NCI-H1417 (cell line): ENCODE results near the gene UBQLN1.
"Not testable (repeated sequence)": the region's sequence is repeated elsewhere in the genome, so short reads cannot be mapped to it uniquely, and the experiment has no call there.

Source experiments
- DNase-seq, 3 experiments: peaks; one replicate each; lab custom pipeline; 2025; lab: John Stamatoyannopoulos, UW

Gene UBQLN1

GRCh38 chr9:83707768-83708514 is at the start of gene UBQLN1:
Gene UBQLN1, minus strand, starts transcription at chr9:83707958. Its CDS starts 279 bp downstream, at chr9:83707679.
- peak; percentile 84 to 99 (median 98) for DNase-seq

DNA sequence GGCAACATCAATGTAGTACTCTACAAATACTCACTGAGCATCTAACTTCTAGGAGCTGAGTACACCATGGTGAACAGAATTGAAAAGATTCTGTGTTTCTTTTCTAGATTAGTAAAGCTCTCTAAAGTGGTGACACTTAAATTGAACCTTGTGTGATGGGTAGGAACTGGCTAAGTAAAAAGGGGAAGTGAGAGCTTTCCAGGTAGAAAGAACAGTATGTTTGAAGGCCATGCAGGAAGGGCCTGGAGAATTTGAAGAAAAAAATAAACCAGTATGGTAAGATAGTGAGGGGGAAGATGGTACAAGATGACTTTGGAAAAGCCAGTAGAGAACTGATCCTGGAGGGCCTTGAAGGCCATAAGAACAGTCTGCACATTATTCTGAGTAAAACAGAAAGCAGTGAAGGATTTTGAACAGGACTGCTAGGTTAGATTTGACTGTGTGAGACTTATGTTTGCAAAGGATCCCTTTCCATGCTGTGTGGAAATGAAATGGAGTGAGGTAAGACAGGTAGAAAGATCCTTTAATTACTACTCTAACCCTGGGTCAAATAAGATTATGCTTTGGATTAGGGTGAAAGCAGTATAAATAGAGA is 46.7 kb upstream of the UBQLN1 start:
- no peak for DNase-seq

GRCh38 chr9:83749706-83750105 is 41.9 kb upstream of the UBQLN1 start:
- no peak for DNase-seq

DNA sequence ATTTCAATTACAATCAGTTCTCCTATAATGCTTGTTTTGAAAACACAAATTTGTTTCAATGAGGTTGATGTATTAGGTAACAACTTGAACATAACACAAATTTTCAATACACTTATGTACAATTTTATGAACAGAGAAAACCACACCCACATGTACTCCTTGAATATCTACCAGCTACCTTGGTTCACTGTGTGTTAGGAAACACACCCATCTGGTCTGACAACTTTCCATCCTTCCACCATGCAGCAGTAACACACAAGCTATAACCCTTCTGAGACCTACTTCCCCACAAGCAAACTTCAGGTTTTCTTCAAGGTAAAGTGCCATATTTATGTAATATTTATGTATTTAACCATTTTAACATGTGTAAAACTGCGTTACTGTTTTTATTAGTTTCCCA is 36.4 kb upstream of the UBQLN1 start:
- no peak for DNase-seq

DNA sequence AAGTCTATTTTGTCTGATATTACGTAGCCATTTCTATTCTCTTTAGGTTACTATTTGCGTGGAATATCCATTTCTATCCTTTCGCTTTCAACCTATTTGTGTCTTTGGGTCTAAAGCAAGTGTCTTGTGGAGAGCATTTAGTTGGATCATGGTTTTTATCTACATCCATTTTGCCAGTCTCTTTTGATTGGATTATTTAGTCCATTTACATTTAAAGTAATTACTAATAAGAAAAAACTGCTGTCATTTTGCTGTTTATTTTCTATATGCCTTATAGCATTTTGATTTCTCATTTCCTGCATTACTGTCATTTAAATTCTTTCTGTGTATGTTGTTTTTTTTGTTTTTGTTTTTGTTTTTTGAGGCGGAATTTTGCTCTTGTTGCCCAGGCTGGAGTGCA is 26.0 kb upstream of the UBQLN1 start:
- no peak for DNase-seq

DNA sequence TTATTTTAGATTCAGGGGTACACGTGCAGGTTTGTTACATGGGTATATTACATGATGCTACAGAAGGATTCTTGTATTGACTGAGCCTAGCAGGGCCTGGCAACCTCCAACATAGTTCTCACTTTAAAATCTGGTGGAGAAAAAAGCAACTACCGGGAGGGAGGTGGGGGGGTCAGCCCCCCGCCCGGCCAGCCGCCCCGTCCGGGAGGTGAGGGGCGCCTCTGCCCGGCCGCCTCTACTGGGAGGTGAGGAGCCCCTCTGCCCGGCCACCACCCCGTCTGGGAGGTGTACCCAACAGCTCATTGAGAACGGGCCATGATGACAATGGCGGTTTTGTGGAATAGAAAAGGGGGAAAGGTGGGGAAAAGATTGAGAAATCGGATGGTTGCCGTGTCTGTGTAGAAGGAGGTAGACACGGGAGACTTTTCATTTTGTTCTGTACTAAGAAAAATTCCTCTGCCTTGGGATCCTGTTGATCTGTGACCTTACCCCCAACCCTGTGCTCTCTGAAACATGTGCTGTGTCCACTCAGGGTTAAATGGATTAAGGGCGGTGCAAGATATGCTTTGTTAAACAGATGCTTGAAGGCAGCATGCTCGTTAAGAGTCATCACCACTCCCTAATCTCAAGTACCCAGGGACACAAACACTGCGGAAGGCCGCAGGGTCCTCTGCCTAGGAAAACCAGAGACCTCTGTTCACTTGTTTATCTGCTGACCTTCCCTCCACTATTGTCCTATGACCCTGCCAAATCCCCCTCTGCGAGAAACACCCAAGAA is 21.0 kb upstream of the UBQLN1 start:
- DNase-seq, result not testable (repeated sequence)

DNA sequence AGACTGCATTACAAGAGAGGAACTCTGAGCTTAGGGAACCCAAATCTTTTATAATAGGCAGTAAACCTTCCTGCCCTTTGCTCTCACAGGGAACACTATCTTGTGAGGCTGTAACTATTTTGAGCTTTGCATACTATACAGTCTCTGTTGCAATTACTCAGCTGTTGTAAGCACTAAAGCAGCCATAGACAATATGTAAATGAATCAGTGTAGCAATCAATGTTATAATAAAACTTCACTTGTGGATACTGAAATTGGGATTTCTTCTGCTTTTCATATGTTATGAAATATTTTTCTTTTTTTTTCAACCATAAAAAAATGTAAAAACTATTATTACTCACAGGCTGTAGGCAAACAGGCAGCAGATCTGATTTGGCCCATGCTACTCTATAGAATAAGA is 16.7 kb upstream of the UBQLN1 start:
- DNase-seq, result no peak

DNA sequence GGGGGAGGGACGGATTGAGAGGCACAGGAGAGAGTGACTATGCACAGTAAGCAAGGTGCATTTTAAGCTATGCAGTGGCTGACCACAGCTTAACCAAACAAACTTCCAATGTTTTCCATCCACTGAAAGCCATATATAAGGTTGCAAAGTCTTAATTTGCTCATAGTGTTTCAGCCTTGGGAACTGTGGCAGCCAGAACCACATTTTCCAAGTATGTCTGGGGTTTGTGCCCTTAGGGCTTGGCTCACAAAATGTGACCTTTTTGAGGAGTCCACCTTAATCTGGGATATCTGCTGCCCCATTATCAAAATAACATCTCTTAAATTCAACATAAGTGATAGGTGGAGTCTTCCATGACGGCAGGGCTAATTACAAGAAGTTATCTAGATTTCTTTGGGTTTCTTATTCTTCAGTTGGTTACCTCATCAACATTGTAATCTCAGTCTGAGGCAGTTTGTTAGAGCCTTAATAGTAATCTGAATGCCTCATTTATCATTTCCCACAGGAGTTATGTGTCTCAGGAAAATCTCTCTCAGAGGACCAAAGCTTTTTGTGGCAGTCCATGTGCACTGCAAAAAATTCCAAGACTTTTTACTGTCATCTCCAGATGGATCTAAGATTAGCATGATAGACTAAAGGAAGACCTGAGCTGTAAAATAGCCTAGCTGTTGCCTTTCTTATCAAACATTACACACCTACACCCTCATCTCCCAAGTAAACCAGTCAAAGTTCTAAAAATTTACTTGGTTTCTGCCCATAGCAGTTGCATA is 15.2 kb upstream of the UBQLN1 start:
- no peak for DNase-seq

GRCh38 chr9:83721509-83721908 is 13.8 kb upstream of the UBQLN1 start:
- no peak for DNase-seq

DNA sequence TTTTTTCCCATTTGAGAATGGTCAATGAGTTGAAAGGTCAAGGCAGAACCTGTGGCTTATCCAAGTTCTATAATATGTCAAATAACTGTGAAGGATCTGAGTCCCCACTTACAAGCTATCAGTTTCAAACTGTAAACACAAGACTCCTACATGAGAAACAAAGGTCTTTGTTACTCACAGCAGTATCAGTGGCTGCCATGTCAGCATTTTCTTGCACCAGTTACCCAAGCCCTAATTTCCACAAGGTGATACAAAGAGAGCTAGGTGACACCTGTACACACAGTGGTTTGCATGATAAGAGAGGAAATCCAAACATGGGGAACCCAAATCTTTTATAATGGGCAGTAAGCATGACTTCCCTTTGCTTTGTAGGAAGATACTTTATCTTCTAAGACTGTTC is 8.0 kb upstream of the UBQLN1 start:
- no peak for DNase-seq

- DNase-seq, result no peak
These were observed 7.5 kb upstream of the UBQLN1 start for GRCh38 chr9:83715221-83715620.

DNA sequence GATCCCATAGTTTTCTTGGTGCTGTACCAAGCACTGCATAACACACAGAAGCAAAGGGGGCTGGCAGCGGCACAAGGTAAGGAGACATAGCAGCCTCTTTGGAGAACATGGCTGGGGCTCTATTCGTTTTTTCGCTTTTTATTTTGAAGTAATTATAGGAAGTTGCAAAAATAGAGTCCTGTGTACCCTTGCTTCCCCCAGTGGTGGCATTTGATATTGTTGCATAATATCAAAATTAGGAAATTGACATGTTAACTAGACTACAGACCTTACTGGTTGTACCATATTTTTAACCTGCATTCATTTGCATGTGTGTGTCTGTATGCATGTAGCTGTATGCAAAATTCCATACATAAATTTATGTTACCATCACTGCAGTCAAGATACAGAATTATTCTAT is 6.6 kb upstream of the UBQLN1 start:
- DNase-seq, result no peak

GRCh38 chr9:83708515-83709158 is 879 bp upstream of the UBQLN1 start:
- DNase-seq, result peak in 2 of 3 experiments; percentile 15 to 88

- DNase-seq, result peak in 2 of 3 experiments; percentile 91 to 94
These were observed 315 bp downstream of the UBQLN1 start for GRCh38 chr9:83707518-83707767.

DNA sequence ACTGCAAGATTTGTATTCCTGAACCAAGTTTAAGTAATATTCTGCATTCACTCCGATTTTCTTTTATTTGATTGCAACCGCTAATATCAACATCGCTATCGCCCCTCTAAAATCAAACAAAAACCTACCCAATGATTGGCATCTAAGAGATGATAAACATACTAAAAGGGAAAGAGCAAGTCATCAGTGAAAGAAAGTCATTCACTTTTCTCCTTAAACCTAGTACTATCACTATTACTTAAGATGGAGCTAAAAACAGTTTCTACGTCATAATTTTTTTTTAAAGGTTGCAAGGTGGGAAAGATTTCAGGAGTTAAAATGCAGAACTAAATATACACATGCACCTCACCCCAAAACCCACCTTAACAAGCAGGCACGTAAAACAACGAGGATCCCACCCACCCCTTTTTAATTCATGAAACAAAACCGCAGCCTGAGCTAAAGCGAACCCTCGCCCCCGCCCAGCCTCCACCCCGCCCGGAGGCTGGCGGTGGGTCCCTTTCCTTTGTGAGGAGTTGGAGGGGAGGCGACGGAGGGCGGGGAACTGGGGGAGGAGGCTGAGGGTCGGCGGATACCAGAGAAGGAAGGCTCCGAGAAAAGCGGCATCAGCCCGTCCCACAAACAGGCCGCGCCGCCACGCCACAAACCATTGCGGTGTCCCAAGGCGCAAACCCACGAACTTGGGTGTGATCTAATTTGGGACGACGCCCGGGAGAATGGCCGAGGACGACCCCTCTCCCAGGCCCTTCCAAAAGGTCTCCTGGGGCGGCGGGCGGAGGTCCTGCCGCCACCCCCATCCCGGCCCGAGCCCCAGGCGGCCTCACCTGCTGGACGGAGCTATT is 861 bp downstream of the UBQLN1 start:
- DNase-seq, result peak in 2 of 3 experiments; percentile 81 to 82

DNA sequence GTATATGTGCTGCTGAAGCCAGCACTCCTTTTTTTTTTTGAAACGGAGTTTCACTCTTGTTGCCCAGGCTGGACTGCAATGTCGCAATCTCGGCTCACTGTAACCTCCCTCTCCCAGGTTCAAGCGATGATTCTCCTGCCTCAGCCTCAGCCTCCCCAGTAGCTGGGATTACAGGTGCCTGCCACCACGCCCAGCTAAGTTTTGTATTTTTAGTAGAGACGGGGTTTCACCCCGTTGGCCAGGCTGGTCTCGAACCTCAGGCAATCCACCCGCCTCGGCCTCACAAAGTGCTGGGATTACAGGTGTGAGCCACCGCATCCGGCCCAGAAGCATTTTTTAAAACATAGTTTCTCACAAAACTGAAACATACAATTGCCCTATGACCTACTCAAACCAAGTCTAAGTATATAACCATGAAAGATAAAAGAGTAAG is 2.5 kb downstream of the UBQLN1 start:
- DNase-seq, result not testable (repeated sequence)

- no peak for DNase-seq
These were observed 6.0 kb downstream of the UBQLN1 start for GRCh38 chr9:83701769-83702168.

GRCh38 chr9:83701286-83701685 is 6.5 kb downstream of the UBQLN1 start:
- DNase-seq, result no peak

DNA sequence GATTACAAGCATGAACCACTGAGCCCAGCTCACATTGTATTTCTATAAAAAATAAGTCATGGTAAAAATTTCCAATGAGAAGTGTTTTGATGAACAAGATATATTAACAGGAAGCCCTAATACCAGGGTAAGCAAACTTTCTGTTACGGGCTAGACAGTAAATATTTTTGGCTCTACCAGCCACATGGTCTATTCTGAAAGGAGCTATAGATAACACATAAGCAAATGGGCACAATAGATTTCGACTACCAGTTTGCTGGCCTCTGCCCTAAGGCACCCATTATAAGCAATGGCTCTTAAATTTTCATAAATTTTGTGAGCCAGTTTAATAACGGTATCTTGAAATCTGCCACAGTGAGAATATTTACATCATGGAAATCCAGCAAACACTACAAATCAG is 8.1 kb downstream of the UBQLN1 start:
- DNase-seq, result no peak

DNA sequence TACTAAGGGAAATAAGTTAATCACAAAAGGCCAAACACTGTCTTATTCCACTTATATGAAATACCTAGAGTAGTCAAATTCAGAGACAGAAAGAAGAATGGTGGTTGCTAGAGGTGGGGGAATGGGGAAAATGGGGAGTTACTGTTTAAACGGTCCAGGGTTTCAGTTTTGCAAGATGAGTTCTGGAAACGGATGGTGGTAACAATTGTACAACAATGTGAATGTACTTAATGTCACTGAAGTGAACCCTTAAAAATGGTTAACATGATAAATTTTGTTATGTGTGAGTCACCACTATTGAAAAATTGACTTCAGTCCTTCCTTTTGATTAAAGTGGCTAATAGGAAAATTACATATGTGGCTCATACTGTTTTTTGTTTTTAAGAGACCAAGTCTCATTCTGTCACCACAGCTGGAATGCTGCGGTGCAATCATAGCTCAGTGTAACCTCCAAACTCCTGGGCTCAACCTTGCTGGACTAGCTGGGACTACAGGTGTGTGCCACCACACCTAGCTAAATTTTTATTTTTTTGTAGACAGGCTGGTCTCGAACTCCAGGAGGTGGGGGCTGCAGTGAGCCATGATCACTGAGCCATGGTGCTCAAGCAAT is 8.7 kb downstream of the UBQLN1 start:
- DNase-seq, result no peak

DNA sequence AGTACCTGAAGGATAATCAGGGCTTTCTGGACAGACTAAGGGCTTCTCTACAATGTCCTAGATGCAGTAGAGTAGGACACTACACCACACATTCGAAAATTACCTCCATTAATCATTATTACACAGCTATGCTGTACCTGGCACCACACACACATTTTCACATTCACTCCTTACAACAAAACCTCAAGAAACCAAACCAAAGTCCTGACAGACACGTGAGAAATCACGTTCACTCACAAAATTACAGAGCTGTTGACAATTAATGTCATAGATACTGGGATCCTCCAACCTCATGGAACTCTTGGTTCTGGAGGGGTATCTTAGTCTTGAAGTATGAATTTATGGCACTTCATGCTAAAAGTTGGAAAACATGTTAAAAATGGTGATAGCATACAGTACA is 16.3 kb downstream of the UBQLN1 start:
- DNase-seq, result no peak
